GM12878 (cell line): ENCODE measurements around the gene SET. TPM values are rescaled to one million over a fixed set of nuclear protein-coding genes. Genes with fewer than 3 reads are reported as not detected.

Experiments used
- ATAC-seq: fragments of 200-7000 bp; cut with Tn5 transposase; 3 replicates; pipeline ENCODE4 v1.9.1; 2020; ENCODE audit warnings: mild to moderate bottlenecking, moderate library complexity
- BruUV-seq: library from RNA; stranded (reverse); fragments of 400-500 nt; replicated peaks from 2 replicates; lab custom pipeline; 2021; lab: Mats Ljungman, UMichigan
- CTCF ChIA-PET: fragments of 300-600 bp; sonication (Branson Sonifier 250); formaldehyde crosslinking; extraction: SDS; loops from one replicate; lab custom pipeline; 2021; ENCODE audit warnings: inconsistent platforms; lab: Yijun Ruan, JAX
- POLR2A ChIA-PET: fragments of 350-600 bp; formaldehyde crosslinking; extraction: SDS; loops from one replicate; lab custom pipeline; 2021; ENCODE audit warnings: inconsistent platforms; lab: Charles Lee
- RAD21 ChIA-PET: fragments of 300-600 bp; sonication (Branson Sonifier 250); formaldehyde crosslinking; loops from one replicate; lab custom pipeline; 2023; ENCODE audit warnings: antibody characterized with exemption; ENCODE audit not compliant: unreplicated experiment; lab: Charles Lee
- SMC1A ChIA-PET: fragments of 300-600 bp; sonication (Branson Sonifier 250); formaldehyde crosslinking; loops from one replicate; lab custom pipeline; 2023; ENCODE audit not compliant: unreplicated experiment, uncharacterized antibody; lab: Charles Lee
- DNase-seq: peaks from one replicate; pipeline ENCODE4 v3.0.0-alpha.2; 2011; ENCODE audit warnings: low read depth, low spot score
- FAIRE-seq: peaks from 3 replicates; lab custom pipeline; 2011; peaks lifted over from hg19 to GRCh38; lab: Jason Lieb, UNC
- H2AFZ ChIP-seq: 2 replicates; pipeline ENCODE4 v1.6.0; 2011; ENCODE audit warnings: low read depth, low read length, control low read depth; ENCODE audit not compliant: control insufficient read depth
- H3K27ac ChIP-seq: 2 replicates; pipeline ENCODE4 v1.5.1; 2011; ENCODE audit warnings: control low read depth; ENCODE audit not compliant: control insufficient read depth, insufficient read depth
- H3K27me3 ChIP-seq, 2 experiments: replicated peaks in 1 of 2; 2 replicates each; pipeline versions ENCODE4 v1.6.0 to v1.6.1; 2011; ENCODE audit warnings: low read length in 1 of 2; ENCODE audit not compliant: control insufficient read depth in 2 of 2, insufficient read depth in 2 of 2
- H3K36me3 ChIP-seq, 2 experiments: 2 replicates each; pipeline ENCODE4 v1.5.1; 2011; ENCODE audit warnings: low read length in 1 of 2; ENCODE audit not compliant: control insufficient read depth in 2 of 2, insufficient read depth in 2 of 2
- H3K4me1 ChIP-seq: 2 replicates; pipeline ENCODE4 v1.6.1; 2011; ENCODE audit warnings: mild to moderate bottlenecking, low read length, moderate library complexity, mixed read lengths; ENCODE audit not compliant: control insufficient read depth, insufficient read depth
- H3K4me2 ChIP-seq: 2 replicates; pipeline ENCODE4 v1.6.0; 2011; ENCODE audit warnings: control low read depth; ENCODE audit not compliant: control insufficient read depth, insufficient read depth
- H3K4me3 ChIP-seq: fragments of 200-600 bp; sonication (generic); 2 replicates; pipeline ENCODE4 v1.5.1; 2016
- H3K79me2 ChIP-seq: 2 replicates; pipeline ENCODE4 v1.6.0; 2011; ENCODE audit warnings: low read length; ENCODE audit not compliant: control insufficient read depth, insufficient read depth
- H3K9ac ChIP-seq: 2 replicates; pipeline ENCODE4 v1.8.0; 2011; ENCODE audit warnings: low read length, control low read depth, mixed read lengths; ENCODE audit not compliant: control insufficient read depth, insufficient read depth
- H3K9me3 ChIP-seq: replicated peaks from 3 replicates; pipeline ENCODE4 v1.5.1; 2011; ENCODE audit warnings: mild to moderate bottlenecking, low read length; ENCODE audit not compliant: control insufficient read depth, insufficient read depth
- H4K20me1 ChIP-seq: 2 replicates; pipeline ENCODE4 v1.6.0; 2011; ENCODE audit not compliant: control insufficient read depth, insufficient read depth
- BCL11A ChIP-seq: IDR thresholded peaks from 2 replicates; pipeline ENCODE4 v1.6.1; 2011; ENCODE audit warnings: low read depth, low read length
- CBX5 ChIP-seq: sonication (generic); IDR thresholded peaks from 2 replicates; pipeline ENCODE4 v1.6.1; 2016; ENCODE audit warnings: low read depth, moderate library complexity, mild to moderate bottlenecking, inconsistent platforms
- CHD4 ChIP-seq: fragments of 200-600 bp; sonication (generic); IDR thresholded peaks from 2 replicates; pipeline ENCODE4 v1.6.1; 2016; ENCODE audit warnings: mild to moderate bottlenecking
- E2F4 ChIP-seq: IDR thresholded peaks from 2 replicates; pipeline ENCODE4 v1.6.1; 2012; ENCODE audit warnings: low read depth, low read length, improper control_type of control experiment
- EGR1 ChIP-seq, 2 experiments: IDR thresholded peaks; 1 replicate in 1 of 2; 2 replicates in 1 of 2; pipeline ENCODE4 v1.6.1; 2011 to 2012; ENCODE audit warnings: low read depth in 2 of 2, low read length in 2 of 2, borderline replicate concordance in 1 of 2, mild to moderate bottlenecking in 1 of 2, moderate library complexity in 1 of 2
- ELK1 ChIP-seq: IDR thresholded peaks from 2 replicates; pipeline ENCODE4 v1.6.1; 2012; ENCODE audit warnings: low read depth, low read length, improper control_type of control experiment
- HDAC6 ChIP-seq: fragments of 200-600 bp; sonication (generic); IDR thresholded peaks from one replicate; pipeline ENCODE4 v1.8.0; 2017; ENCODE audit warnings: antibody characterized with exemption; ENCODE audit not compliant: unreplicated experiment
- KLF5 ChIP-seq: fragments of 450-650 bp; IDR thresholded peaks from 2 replicates; pipeline ENCODE4 v1.6.1; 2014; ENCODE audit warnings: mild to moderate bottlenecking; ENCODE audit not compliant: partially characterized antibody
- MTA2 ChIP-seq: fragments of 450-650 bp; IDR thresholded peaks from 2 replicates; pipeline ENCODE4 v1.6.1; 2016; ENCODE audit warnings: low read depth, mild to moderate bottlenecking, moderate library complexity
- NR2C1 ChIP-seq: fragments of 450-650 bp; IDR thresholded peaks from 2 replicates; pipeline ENCODE4 v1.6.1; 2017; ENCODE audit warnings: antibody characterized with exemption, mild to moderate bottlenecking, moderate library complexity
- NRF1 ChIP-seq: conservative IDR thresholded peaks from 2 replicates; pipeline ENCODE4 v1.6.1; 2011; ENCODE audit warnings: mild to moderate bottlenecking, low read depth, low read length, improper control_type of control experiment
- STAT1 ChIP-seq: fragments of 450-650 bp; conservative IDR thresholded peaks from 2 replicates; pipeline ENCODE4 v1.6.1; 2014; ENCODE audit warnings: antibody characterized with exemption, mild to moderate bottlenecking
- YY1 ChIP-seq: IDR thresholded peaks from 2 replicates; pipeline ENCODE4 v1.6.1; 2011; ENCODE audit warnings: low read depth, mild to moderate bottlenecking, low read length
- WGBS: methylation state at CpG from one replicate; pipeline ENCODE4 v1.1.6; 2016; ENCODE audit warnings: low lambda C conversion rate; ENCODE audit not compliant: insufficient replicate concordance, insufficient coverage; ENCODE audit errors: missing lambda C conversion rate; 5-methylcytosine and 5-hydroxymethylcytosine counted together
- in situ Hi-C: fragments of 300-500 bp; cut with MboI; formaldehyde crosslinking; loops from 9 replicates; pipeline ENCODE4 v1.14.3; 2018; ENCODE audit warnings: mixed read lengths
- intact Hi-C: fragments of 100-400 bp; cut with micrococcal nuclease; formaldehyde crosslinking; loops from one replicate; pipeline ENCODE4 v1.14.2; 2022; ENCODE audit not compliant: unreplicated experiment
- polyA plus RNA-seq, 11 experiments: library from polyadenylated mRNA; depleted of rRNA in 4 of 11; unstranded in 6 of 11; stranded (reverse) in 5 of 11; fragments of >200 nt; fragmentation: Nextera tagmentation in 4 of 11; fragmentation: Illumina TruSeq in 1 of 11; extraction: Ambion mirVana in 4 of 11; extraction: Trizol in 1 of 11; gene quantifications; 1 replicate in 1 of 11; 2 replicates in 10 of 11; pipeline versions ENCODE4 v1.2.1 to v1.2.3, GENCODE V29; 2011 to 2016; ENCODE audit warnings: inconsistent platforms in 2 of 11, missing spikeins in 2 of 11, low read depth in 1 of 11
- total RNA-seq, 4 experiments: library from RNA; depleted of rRNA in 3 of 4; stranded (reverse); fragments of >200 nt in 3 of 4; fragmentation: Illumina TruSeq in 1 of 4; extraction: Trizol in 1 of 4; gene quantifications; 2 replicates each; pipeline versions ENCODE4 v1.2.1 to v1.2.3, GENCODE V29; 2013 to 2021
- TF ChIP-seq, protein P1 (sequence below): fragments of 450-650 bp; IDR thresholded peaks from 2 replicates; pipeline ENCODE4 v1.6.1; 2018; ENCODE audit warnings: mild to moderate bottlenecking, low read depth, moderate library complexity; ENCODE audit not compliant: partially characterized antibody

SET gene
- total and polyA plus RNA-seq, 10 of the 15 experiments (the other 5 are each of a cell fraction or from before 2014, with no cell fraction given), result 284 to 706 (median 445) TPM

- DNase-seq (no peak), FAIRE-seq (no peak), ATAC-seq (no peak)
- CTCF ChIA-PET, result no interaction called here
- Histone ChIP-seq H3K27ac (no peak overlapping the region), H3K9me3 (no peaks in the 10 kb centered on the region), H3K27me3 (no peaks in the 10 kb centered on the region), H3K36me3 (no peaks in the 10 kb centered on the region; a peak in 3 of 4 replicates), H3K4me1 (no peaks in the 10 kb centered on the region; the same call in 1 of the 2 replicates), H2AFZ (no peak overlapping the region), H3K9ac (no peak overlapping the region), H3K4me3 (no peak overlapping the region), H3K79me2 (no peaks in the 10 kb centered on the region; the same call in 1 of the 2 replicates), H3K4me2 (no peak overlapping the region), H4K20me1 (no peaks in the 10 kb centered on the region)
- WGBS, result 85% methylated on average over 13 of the region's 13 CpGs
- POLR2A ChIA-PET, result no interaction called here
- TF ChIP-seq MTA2 (no peak), YY1 (no peak), KLF5 (no peak), NRF1 (no peak), E2F4 (no peak), HDAC6 (no peak), BCL11A (no peak)
- in situ Hi-C loops (no loop called here), intact Hi-C loops (no loop called here)
- SMC1A ChIA-PET, result no interaction called here
- RAD21 ChIA-PET, result no interaction called here
- BruUV-seq, result no TSS peak
Observed at GRCh38 chr9:128731093-128731492, 42.1 kb downstream of the SET start.

- no peak overlapping the region for H3K9ac ChIP-seq
- no peak for ATAC-seq
- H3K9me3 ChIP-seq, result no peaks in the 10 kb centered on the region
- ChIA-PET CTCF (no interaction called here), SMC1A (no interaction called here), RAD21 (no interaction called here), POLR2A (interaction anchor here (0.6 kb wide), 1 partner anchor 87 kb away, joined by 3 read pairs; no protein-coding TSS in a partner anchor)
- no peak overlapping the region for H3K27ac ChIP-seq
- no peaks in the 10 kb centered on the region for H4K20me1 ChIP-seq
- no peaks in the 10 kb centered on the region; the same call in 1 of the 2 replicates for H3K4me1 ChIP-seq
- FAIRE-seq, result no peak
- H3K4me2 ChIP-seq, result no peak overlapping the region
- H3K36me3 ChIP-seq, result no peaks in the 10 kb centered on the region; a peak in 3 of 4 replicates
- no peaks in the 10 kb centered on the region; the same call in 1 of the 2 replicates for H3K79me2 ChIP-seq
- no peak overlapping the region for H3K4me3 ChIP-seq
- WGBS, result 68% methylated on average over 9 of the region's 9 CpGs
- no peak overlapping the region for H2AFZ ChIP-seq
- in situ Hi-C loops (no loop called here), intact Hi-C loops (no loop called here)
- no TSS peak for BruUV-seq
- no peak for DNase-seq
- H3K27me3 ChIP-seq, result no peaks in the 10 kb centered on the region
- TF ChIP-seq EGR1 (IDR thresholded peaks at IDR 0.05; ENCODE audit: borderline replicate concordance in 1 of 2, low read depth in 2 of 2, low read length in 2 of 2), result no peak
- TF ChIP-seq CHD4, result no peak
- no peak for TF ChIP-seq NR2C1
- no peak for TF ChIP-seq STAT1
- no peak for TF ChIP-seq ELK1
- TF ChIP-seq, protein P1, sequence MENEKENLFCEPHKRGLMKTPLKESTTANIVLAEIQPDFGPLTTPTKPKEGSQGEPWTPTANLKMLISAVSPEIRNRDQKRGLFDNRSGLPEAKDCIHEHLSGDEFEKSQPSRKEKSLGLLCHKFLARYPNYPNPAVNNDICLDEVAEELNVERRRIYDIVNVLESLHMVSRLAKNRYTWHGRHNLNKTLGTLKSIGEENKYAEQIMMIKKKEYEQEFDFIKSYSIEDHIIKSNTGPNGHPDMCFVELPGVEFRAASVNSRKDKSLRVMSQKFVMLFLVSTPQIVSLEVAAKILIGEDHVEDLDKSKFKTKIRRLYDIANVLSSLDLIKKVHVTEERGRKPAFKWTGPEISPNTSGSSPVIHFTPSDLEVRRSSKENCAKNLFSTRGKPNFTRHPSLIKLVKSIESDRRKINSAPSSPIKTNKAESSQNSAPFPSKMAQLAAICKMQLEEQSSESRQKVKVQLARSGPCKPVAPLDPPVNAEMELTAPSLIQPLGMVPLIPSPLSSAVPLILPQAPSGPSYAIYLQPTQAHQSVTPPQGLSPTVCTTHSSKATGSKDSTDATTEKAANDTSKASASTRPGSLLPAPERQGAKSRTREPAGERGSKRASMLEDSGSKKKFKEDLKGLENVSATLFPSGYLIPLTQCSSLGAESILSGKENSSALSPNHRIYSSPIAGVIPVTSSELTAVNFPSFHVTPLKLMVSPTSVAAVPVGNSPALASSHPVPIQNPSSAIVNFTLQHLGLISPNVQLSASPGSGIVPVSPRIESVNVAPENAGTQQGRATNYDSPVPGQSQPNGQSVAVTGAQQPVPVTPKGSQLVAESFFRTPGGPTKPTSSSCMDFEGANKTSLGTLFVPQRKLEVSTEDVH, result no peak
- TF ChIP-seq CBX5, result no peak
Observed at GRCh38 chr9:128731691-128732090, 42.7 kb downstream of the SET start.
